Inflammatory macrophage (primary cell): ENCODE results near the gene LAD1.

ENCODE experiments used
- DNase-seq, 2 donors: peaks; one replicate each; pipeline ENCODE4 v3.0.0-alpha.2; 2020 to 2022
- total RNA-seq, 18 experiments: gene quantifications; one replicate each; lab custom pipeline; 2026; ENCODE audit warnings: mixed read lengths in 6 of 18, inconsistent platforms in 2 of 18; lab: John Stamatoyannopoulos, UW

LAD1 gene
- total RNA-seq = 0 to 2.0 (median 0.04) reads per million in 18 experiments

DNA sequence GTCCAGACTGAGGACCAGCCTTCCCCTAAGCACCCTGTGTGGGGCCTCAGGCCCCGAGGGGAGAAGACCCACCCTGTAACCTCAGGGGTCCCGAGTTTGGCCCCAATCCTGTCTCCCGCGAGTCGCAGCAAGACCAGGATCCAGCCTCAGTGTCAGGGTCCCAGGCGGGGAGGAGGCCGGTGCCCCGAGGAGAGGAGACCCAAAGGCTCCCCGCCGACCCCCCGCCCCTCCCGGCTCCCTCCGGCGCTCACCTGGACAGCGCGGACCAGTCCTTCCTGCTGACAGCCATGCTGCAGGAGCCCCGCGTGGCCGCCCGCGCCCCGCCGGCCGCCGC is at the start of gene LAD1:
Gene LAD1, minus strand, starts transcription at position 307 of the 334 bp plus-strand sequence. Its CDS starts 18 bp downstream, at position 289.
- DNase-seq = no peak

- DNase-seq = peak; percentile 64 to 77
Observed at GRCh38 chr1:201447903-201448871, 49.1 kb upstream of the LAD1 start.

- DNase-seq = peak; percentile 37 to 59
Observed at GRCh38 chr1:201445310-201445709, 46.2 kb upstream of the LAD1 start.

DNA sequence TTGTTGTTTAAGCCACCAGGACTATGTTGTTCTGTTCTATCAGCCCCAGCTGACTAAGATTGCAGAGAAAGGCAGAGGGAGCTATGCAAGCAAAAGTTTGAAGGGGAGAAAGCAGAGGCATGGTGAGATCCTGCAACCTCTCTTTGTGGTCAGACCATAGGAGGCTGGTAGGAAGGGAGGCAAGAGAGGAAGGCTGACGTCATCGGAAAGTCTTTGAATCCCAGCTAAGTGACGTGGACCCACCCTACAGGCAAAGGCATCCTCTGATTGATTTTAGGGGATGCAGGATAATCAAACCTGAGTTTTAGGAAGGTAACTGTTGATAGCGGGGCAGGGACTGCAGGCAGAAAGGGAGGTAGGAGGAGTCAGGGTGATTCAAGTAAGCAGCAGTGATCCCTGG is 45.7 kb upstream of the LAD1 start:
- DNase-seq = peak; percentile 45 to 67

- no peak for DNase-seq
Observed at GRCh38 chr1:201443747-201444146, 44.6 kb upstream of the LAD1 start.

- DNase-seq = no peak
Observed at GRCh38 chr1:201436969-201437368, 37.8 kb upstream of the LAD1 start.

DNA sequence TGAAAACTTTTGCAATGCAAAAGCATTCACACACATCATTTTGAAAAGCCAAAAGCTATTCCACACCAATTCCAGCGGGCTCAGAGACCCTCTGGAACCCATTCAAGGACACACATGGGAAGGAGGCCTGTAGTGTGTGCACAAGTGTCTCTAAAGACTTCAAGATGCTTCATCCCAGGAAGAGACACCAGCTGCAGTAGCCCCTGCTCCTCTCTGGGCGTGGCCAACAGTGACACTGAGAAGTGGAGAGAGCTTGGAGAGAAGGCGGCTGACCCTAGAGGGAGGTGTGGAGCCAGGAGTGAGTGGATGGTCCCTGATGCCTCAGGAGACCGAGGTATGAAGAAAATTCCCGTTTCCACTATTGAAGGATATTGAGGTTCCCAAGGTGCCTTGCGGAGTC is 37.3 kb upstream of the LAD1 start:
- DNase-seq = no peak

DNA sequence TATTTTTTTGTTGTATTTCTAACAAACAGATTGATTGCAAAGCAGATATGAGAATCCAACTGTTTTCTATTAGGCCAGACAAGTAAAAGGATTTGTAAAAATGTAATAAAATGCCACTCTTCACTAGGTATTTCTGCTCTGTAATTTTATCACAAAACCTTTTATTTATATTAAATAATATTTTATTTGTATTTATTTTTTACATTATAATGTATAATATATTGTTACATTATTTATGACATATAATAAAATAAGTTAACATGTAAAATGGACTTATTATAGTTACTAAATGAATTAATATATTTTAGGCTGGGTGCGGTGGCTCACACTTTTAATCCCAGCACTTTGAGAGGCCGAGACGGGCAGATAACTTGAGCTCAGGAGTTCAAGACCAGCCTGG is 35.1 kb upstream of the LAD1 start:
- DNase-seq = no peak

- no peak for DNase-seq
Observed at GRCh38 chr1:201433609-201434008, 34.5 kb upstream of the LAD1 start.

GRCh38 chr1:201430776-201431175 is 31.7 kb upstream of the LAD1 start:
- DNase-seq = no peak

DNA sequence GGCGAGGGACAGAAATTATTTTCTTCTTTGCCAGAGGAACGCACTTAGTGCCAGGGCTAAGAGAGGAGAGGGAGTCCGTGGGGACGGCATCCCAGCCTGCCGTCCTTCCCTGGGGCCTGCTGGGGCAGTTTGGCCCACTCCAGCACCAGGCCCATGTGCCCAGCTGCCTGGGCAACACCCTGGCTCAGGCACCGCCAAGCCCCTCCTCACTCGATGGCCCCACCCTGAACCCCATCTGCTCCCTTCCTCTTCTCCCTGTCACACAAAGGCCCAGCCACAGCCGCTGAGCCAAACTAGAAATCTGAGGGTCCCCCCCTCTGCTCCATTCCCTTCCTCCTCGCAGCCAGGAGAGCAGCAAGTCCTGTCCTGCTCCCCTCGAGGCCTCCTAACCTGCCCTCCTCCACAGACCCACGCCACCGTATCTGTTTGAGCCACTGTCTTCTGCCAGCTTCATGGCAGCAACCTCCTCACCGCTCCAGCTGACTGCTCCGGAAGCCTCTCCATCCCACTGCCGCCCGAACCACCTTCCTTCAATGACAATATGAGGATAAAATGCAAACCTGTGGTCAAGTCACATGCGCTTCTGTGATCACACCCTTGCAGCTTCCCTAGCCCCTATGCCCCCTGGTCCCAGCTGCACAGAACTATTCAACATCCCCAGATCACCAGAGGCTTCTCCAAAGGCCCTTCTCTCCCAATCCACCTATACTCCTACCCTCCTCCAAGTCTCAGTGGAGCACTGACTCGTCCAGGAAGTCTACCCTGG is 30.8 kb upstream of the LAD1 start:
- DNase-seq = no peak

- DNase-seq = peak; percentile 63 to 66
Observed at GRCh38 chr1:201427963-201428362, 28.8 kb upstream of the LAD1 start.

DNA sequence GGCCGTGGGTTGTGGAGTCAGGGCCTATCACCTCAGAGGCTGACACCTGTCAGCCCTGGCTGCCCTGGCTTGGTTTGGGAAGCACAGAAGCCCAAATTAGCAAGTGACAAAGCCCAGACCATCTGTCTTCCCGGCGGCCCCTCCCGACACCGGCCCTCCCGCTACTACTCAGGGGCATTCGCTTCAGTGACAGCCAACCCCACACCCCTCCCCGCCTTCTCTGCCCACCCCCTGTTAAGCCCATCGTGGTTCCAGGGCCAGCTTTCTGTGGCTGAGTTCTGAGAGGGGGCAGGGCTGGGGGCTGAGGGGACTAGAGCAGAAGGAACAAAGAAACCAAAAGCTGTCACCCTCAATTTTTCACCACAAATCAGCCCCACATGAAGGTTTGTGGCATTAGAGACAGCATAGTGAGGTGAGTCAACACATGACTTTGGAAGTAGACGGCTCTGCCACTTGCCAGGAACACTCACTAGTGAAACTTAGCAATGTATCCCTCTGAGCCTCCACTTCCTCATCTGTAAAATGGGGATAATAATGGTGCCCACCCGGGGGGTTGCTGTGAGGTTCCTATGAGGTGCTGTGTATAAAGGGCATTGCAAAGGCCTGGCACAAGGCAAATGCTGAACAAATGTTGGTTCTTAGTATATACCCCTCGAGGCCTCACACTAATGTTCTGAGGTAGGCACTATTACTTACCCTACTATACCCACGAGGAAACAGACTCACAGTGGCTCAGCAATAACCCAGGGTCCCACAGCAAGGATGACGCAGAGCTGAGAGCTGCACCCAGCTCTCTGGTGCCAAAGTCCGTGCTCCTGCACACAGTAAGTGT is 27.6 kb upstream of the LAD1 start:
- no peak for DNase-seq

DNA sequence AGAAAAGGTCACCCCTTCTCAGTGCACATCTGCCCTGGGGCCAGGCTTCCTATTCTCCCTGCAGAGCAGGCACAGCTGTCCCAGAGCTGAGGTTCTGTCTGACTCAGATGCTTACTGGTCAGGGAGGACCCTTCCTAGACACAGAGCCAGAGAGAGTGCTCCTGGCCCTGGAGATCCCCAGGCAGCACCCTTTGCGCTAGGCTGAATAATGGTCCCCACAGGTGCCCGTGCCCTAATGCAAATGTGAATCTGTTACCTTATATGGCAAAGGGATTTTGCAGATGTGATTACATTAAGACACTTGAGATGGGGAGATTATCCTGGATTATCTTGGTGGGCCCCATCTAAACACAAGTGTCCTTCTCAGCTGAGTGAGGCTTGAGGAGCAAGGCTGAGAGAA is 25.0 kb upstream of the LAD1 start:
- DNase-seq = no peak

DNA sequence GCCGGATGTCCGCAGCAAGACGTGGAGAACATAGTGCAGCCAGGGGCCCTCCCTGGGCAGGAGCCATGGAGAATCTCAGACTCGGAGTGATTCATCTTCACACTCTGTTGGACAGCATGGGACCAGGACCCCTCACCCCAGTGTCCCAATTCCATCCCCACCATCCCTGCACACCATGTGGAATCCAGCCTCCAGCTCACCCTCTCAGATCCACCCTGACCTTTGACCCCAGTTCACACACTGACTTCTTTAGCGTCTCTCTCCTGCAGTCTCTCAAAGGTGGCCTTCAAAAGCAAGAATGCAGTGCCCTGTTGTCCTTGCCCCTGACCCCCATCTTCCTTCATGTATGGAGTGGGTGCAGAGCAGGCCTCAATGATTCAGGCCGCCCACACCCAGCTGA is 24.5 kb upstream of the LAD1 start:
- DNase-seq = no peak

- no peak for DNase-seq
Observed at GRCh38 chr1:201422436-201423030, 23.4 kb upstream of the LAD1 start.

GRCh38 chr1:201422026-201422425 is 22.9 kb upstream of the LAD1 start:
- no peak for DNase-seq

GRCh38 chr1:201421041-201421440 is 21.9 kb upstream of the LAD1 start:
- no peak for DNase-seq

DNA sequence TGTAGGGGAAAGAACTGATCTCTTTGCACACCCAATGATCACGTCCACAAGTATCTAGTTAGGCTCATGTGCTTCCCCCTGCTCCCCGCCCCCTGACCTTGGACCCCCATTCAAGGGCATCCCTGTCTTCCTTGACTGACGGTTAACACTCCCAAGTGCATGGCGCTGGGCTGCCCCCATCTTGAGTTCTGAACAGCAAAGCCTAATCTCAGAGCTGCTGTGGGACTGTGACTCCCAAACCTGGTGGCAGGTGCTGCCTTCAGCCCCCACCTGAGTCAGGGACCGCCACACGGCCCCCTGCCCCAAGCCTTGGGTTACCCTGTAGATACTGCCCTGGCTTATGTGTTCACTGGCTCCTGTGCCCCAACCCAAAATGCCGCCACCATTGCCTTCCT is 21.5 kb upstream of the LAD1 start:
- DNase-seq = no peak

DNA sequence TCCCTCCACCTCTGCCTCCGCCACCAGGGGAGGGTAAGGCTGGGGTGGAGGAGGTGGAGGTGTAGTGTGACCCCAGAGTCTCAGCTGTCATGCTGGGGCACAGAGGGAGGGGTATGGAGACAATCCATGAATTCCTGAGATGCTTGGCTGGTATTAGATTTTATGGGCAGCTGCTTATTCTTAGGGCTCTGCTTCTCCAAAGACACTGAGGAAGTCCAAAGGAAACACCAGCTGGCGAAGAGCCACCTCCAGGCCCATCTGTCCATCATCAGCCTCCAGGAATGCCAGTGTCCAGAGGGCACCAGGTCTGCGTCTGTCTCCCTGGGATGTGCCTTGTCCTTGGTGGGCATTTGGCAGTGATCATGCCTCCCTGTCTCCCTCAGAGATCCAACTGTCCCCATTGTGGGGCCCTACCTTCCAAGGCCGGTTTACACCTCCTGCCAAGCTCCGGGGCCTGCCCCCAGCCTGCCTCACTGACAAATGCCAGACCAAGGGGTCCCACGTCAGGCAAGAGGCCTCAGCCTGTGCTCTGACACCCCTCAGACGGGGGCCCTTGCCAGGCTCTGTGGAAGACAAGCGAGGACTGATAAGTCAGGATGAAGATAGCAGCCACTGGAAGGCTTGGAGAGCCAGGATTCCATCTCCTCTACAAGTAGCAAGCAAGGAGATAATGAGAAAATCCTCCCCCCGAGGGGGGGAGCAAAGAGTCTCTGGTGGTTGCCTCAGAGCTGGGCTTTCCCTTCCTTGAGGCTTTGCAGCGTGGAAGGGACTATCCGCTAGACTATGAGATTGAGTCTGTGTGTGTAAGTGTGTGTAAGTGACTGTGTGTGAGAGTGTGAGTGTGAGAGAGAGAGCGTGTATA is 20.9 kb upstream of the LAD1 start:
- no peak for DNase-seq

DNA sequence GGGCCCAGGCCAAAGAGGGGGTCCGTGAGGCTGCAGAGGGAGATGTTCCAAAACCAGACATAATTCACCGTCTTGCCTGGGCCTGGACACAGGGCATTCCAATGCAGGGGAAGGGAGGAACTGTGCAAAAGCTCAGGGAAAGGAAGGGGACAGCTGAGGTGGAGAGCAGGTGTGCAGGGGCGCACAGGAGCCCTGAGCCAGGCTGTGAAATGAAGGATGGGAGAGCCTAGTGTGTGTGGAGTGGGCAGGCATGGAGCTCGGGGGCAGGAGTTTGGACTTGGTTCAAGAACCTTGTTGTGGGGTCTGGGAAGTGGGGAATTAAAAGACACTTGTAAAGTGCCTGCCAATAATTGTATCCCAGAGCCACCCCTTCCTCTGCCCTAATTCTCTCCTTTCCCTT is 20.1 kb upstream of the LAD1 start:
- DNase-seq = no peak
